Stimulated activated naive CD4-positive, alpha-beta T cell treated with Interleukin-2 at 50 U/mL for 16 hours (primary cell): ENCODE data around the gene RUNX2.

Experiments
- DNase-seq: peaks from one replicate; lab custom pipeline; 2025; lab: John Stamatoyannopoulos, UW

The RUNX2 gene

DNA sequence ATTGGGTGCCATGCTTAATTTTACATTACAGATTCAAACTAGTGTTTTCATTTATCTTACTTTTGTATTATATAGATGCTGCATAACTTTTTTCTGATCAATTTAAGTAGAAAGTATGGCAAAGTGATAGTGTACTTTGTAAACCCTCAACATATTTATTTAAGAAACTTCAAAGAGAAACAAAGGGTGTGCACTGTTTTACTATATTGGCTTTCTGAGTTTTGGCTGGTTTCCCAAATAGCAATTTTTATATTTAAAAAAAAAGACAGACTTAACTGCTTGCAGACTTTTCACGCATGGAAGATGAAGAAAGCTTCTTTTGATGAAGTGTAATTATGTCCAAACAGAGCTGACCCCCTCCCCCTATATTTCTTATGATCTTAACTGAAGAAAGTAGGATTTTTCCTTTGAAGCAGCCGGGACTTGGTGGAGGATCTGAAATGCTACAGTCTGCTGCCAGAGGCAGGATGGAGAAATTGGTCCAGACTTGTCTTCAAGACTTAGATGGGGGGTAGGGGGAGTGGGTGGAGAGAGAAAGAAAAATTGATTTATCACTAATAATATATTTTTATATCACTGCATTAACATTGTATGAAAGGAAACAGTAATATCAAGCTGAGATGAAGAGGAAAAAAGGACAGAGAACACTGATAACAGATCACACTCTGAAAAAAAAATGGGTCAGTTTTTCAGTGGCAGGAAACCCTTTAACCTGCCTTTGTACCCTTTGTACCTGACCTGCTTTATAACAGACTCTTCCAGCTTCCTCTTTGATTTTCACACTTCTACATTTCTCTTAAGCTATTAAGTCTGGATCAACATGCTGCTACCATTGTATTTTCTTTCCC, 105.6 kb downstream of the RUNX2 start:
- no peak for DNase-seq

DNA sequence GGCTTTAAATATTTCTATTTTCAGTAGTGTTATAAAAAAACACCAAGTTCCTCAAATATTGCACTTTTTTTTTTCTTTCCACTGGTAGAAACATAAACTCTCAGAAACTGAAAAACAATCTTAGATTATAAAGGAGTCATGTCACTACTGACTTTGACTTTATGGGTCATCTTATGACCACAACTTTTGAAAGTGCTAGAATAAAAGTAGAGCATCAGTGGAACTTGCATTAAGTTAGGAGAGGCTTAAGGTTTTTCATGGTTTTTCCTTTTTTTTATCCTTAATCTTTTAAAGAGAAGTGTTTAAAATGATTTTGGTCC, 106.2 kb downstream of the RUNX2 start:
- no peak for DNase-seq

DNA sequence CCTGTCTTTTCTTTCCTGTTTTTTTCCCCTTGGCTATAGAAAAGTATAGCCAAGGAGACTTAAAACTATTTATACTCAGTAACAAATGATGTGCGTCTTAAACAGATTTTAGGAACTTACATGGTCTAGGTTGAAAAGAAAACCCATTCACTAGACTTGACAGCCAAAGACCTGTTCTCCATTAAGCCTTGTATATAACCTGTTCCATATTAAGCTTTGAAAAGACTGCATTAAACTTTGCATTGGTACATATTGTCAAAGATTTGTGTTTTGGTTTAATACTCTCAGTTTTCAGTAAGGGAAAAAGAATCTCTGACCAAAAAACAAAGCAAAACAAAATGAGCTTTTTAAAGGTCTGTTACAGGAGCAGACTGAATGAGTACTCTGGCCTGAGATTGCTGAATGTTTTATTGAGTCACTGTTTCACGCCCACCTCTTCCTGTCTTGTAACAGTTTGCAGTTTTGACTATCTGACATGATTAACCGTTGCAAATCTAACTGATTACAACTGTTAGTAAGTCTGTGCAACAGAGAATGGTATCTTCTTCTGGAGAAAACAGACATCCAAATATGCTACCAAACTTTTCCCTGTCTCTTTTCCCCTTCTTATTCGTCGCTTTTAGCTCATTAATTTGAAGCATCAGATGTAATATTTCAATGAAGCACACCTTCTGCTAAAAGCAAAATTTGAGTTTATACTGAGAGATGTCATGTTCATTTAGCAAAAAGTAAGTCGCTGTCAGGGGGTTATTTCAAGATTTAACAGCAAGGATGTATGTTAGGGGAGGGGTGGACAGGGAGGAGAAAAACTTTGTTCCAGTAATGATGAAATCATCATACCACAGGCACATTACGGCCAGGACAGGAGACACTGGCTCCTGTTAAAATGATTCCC, 108.7 kb downstream of the RUNX2 start:
- peak; percentile 31 for DNase-seq

DNA sequence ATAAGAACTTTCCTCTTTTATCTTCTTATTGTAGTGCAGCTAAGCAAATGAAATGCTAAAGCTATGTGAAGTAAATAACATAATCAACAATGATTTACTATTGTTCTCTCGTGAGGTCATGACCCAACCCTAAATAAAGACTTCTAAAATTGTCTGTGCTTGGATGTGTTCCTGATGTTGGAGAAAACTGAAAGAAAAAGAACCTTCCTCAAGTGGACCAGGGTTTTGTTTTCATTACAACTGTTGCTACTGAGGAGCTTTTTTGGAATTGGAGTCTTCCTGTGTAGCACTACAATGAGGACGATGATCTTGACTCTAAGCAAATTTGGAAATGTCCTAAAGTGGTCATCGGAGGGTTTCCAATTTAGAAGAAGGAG, 109.3 kb downstream of the RUNX2 start:
- DNase-seq, result no peak

DNA sequence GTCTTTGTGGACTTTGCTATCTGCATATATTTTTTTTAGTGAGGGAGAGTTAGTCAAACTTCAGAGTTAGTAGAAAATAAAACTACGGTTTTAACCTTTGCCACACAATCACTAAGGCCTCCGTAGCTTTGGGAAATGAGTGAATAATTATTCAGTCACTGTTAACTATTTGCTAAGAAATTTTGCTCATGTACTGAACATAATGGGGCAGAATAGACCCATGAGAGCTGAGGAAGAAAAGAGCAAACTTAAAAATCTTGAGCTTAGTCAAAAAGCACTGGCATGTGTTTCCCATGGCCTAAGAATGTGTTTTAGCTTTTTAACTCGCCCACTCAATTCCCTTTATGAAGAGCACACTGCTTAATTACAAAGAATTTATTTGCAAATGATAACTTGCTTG, 110.0 kb downstream of the RUNX2 start:
- DNase-seq, result no peak

DNA sequence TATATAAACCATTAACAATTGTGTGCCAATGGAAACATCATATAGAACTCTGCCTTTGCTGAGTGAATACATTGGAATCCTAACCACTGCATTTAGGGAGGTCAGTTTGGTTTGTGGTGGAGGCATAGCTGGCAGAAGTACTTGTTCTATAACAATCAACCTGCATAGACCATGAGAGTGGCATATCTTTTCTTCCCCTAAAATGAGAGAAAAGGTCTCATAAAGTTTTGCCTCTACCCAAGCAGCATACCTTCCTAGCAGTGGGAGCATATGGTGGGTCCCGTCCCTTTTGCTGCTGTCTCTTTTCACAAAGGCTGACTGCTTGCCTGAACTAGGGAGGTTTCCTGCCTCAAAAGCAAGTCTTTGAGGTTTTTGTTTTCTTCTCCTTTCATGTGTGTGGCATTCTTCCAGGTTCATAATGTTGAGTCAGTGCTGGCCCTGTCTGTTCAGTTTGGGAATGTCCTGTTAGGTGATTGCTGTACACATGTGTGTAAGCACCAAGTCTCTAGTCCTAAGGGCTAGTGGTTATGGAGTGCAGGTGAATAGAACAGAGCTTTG, 110.8 kb downstream of the RUNX2 start:
- no peak for DNase-seq

DNA sequence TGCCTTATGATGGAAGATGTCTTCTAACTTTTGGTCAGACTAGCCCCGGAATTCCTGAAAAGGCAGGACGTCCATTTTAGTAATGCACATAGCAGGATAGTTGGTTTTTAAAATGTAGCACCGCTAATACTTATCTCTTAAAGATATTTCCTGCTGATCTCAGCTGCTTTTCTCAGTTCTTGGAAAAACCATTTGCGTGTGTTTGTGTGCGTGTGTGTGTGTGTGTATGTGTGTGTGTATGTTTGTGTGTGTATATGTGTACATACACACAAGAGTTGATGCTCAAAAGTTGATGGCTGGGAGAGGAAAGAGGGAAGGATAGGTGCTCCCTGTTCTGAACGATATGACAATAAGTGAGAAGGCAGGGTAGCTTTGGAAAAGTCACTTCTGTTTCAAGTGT, 111.3 kb downstream of the RUNX2 start:
- no peak for DNase-seq

DNA sequence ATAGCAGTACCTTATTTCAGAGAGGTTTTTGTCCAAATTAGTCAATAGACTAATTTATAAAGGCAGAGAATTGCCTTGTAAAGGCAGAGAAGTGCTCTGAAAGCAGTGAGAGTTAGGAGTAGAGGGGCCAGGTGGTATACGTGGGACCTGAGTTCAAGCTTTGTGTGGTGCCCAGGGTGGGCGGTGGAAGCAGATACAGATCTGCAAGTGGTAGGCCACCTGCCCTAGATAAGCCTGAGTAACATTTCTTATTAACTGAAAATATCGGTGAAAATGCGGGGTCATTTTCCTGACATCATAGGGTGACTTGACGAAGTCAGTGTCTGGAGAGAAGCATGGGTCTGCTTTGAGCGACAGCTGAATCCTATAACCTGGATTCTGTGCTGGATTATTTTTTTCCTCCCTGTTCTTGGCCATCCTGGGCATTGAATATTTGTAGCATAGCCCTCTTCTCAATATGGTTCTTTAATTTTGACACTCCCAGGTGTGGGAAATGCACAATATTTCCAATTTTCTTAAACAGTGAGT, 111.8 kb downstream of the RUNX2 start:
- DNase-seq, result no peak

DNA sequence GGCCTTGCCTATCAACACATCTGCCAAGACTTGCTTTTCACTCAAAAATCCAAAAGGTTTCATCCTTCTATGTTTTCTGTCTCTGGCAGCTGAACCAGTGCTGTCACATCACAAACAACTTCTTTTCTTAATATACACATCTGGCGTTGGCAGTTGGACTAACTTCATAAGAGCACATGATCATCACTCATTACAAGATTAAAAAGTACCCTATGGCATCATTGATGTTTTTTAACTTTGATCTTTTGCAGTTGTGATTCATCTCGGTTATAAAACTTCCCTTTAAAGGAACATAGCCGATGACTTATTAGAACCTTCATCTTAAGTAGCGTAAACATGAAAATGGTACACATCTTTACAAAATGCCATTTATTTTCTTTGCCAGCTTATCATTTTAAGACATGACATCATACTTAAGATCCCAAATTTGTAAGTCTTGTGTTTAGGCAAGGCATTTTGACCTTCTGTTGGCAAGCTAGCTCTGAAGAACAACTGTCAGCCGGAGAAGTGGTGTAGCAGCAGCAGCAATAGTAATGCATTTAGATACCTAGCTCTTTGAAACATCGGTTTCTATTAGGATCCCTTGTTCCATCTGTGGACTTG, 113.8 kb downstream of the RUNX2 start:
- no peak for DNase-seq

DNA sequence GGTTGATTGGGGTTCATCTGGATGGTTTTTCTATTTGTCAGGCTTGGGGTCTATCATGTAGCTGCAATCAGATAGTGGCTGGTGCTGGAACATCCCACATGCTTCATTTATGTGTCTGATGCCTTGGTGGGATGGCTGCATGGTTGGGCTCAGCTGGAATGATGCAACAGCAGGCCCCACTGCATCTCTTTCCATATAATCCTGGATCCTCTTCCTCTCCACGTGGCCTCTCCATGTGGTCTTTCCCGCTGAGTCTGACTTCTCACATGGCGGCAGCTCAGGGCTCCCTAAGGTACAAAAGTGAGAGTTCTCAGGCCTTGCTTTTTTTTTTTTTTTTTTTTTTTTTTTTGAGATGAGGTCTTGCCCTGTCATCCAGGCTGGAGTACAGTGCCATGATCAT, 114.6 kb downstream of the RUNX2 start:
- DNase-seq, result no peak

DNA sequence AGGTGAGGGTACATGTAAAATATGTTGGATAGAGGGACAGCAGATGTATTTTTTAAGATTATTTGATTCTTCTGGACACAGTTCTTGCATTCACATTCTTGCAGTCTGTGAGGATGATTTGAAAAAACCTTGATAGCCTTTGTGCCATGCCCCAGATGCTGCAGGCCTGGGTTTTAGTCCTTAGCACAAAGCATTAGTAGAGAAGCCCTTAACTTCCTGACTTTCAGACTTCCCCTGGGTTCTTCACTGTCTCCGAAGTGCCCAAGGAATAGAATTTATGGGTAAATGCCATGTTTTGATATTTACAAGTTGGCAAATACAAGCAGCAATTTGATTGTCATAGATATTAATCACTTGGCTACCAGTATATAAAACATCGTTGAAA, 117.2 kb downstream of the RUNX2 start:
- no peak for DNase-seq

DNA sequence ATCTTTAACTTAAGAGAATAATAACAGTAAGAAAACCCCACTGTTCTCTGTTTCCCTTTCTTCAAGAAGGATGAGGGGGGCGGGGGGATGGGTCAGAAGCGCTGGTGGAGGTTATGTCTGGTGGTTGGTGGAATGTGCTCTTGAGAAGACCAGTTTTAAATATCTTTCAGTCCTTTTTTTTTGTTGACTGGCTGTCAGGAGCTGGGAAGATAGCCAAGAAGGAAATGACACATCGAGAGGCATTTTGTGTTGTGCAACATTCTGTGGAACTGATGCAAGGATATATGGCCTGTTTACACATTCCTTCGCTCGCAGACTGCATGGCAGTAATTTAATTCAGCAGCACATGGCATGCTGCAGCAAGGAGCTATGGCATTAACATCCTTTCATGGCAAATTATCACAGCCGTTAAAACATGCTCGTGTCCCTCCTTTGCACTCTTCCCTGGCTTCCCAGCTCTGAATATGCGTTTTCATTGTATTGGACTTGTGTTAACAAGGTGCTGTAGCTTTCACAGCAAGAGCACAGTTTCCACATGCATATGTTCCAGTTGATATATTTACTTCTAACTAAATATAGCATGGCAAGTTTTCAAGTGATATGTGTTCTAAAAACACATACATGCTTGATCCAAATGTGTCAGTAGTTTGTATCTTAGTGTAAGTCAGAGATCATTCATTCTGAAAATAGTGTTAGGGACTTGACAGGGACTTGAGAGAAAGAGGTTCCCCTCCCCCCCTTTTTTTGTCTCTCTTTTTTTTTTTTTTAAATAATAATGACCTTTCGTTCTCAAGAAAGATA, 117.8 kb downstream of the RUNX2 start:
- DNase-seq, result peak; percentile 44

DNA sequence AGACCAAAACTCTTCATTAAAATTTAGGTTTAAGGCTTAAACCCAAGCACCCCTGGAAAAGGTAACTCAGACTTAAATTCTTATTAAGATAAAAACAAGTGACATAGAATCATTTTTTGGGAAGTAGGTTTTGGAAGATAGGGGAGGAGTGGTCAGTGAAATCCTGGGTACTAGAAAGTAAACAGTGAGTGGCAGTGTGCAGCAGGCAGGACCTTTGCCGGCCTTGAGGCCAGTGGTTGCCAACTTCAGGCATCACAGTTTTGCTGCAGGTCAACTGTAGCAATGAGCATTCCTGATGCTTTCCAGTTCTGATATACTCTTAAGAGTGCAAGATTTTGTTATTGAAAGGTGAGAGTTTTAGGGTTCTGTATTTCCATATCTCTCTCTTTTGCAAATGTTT, 118.9 kb downstream of the RUNX2 start:
- DNase-seq, result no peak

DNA sequence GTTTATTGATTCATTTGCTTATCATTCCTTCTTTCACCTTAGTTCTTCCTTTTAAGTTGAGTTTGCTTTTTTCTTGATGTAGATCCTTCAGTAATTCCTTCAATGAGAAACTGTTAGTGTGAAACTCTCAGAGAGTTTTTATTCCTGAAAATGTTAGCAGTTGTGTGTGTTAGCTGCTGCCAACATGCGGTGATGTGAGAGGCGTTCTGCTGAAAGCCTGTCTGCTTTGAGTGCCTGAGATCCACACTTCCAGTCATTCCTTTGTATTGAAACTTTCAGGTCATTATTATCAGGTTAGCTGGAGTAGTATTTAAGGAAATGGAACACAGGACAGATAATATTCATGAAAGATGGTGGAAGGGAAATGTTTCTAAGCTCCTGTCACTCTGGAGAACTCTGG, 119.6 kb downstream of the RUNX2 start:
- DNase-seq, result no peak

DNA sequence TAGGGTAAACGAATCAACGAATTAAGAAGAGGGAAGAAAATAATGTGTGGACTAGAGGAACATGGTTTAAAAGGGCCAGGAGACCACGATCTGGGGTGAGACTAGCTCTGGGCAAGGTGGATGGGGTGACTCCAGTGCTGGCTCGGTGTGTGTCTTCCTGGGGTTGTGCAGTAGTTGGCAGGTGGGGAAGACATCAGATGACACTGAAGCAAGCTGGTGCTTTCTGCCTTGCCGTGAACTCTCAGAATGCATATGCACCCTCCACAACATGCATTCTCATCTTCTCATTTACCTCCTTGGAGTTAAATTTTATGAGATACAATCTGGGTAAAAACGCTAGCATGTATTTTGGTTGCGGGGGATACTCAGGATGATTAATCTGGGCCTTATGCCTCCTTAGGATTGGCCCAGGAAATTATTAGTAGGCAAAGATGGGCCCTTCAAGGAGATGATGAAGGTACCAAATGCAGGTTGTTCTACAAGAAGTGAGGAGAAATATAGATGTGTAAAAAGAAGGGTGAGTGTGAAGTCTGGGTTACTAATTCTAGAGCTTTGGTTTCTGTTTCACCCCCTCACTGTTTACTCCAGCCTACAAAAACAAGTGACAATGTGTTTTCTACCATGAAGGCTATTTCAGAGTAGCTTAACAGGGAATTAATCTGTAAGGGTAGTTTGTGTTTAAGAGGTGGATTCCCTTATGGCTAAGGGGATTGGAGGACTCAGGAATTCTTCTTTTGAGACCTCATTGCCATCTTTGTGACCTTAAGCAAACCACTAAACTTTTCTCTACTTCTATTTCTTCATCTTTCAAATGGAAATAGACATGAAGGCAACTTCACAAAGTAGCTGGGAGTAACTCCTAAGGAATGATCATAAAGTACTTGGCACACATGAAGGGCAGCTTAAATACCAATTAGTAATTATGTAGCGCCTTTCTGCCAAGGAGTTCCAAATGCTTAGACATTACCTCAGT, 120.6 kb downstream of the RUNX2 start:
- DNase-seq, result no peak

DNA sequence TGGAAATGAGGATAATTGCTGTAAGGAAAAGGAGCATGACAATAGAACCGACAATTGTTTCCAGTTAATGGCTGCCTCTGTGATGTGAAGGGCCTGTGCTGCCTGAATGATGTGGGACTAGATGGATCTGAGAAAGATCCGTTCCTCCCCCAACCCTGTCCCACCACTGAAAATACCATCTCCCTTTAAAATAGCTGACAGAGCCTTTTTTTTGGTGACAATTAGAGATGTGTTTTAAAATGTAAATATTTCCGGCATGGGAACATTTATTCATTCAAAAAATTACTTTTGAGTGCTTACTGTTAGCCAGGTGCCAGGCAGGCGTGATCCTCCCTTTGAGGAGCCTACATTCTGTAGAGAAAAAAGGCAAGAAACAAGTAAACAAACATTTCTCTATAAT, 122.0 kb downstream of the RUNX2 start:
- no peak for DNase-seq

DNA sequence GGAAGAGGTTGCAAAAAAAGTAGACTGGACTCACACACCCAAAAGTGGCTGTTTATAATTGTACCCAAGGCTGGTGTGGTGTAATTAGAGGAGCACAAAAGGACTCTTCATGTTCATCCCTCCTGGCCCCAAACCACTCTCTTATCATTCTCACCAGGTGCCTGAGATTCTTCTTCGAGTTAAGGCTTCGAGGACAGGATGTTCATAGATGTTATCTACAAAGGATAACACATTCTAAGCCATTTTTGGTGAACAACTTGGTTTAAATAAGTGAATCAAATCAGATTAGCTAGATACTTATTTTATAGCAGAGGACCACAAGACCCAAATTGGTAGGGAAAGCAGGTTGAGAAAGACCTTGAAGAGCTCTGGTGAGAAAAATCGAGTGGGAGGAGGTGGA, 122.7 kb downstream of the RUNX2 start:
- no peak for DNase-seq

DNA sequence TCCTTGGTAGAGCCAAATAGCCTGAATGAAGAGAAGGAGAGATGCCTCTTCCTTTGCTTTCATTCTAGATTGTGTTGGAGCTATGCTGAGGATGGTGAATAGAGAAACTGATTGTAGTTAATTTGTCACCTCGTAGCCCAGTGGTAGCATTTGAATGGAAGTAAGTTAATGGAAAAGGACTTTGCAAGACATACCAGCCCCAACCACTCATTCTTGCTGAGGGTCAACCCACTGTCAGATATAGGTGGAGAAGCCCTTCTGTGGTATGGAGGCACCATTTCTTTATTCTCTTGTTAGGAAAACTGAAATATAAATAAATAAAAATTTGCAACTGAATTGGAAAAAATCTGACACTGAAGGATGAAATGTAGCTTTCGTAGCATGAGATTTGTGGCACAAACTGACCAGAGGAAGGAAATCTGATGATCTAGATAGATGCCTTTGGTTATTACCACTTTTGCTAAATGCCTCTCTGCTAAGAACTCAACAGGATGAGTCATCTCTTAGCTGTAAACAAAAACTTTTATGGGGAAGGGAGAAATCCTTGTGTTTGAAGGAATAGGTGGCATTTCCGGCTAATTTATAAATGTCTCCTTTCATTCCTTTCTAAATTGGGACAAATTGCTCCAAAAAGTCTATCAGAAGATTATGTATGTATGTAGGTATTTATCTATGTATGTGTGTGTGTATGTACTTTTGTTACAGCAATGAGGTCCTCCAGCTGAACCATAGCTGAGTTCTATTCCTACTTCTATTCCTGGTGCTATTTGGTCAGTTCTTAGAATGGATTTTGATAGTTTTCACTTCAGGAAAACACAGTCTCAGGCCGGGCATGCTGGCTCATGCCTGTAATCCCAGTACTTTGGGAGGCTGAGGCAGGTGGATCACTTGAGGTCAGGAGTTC, 126.1 kb downstream of the RUNX2 start:
- DNase-seq, result no peak

DNA sequence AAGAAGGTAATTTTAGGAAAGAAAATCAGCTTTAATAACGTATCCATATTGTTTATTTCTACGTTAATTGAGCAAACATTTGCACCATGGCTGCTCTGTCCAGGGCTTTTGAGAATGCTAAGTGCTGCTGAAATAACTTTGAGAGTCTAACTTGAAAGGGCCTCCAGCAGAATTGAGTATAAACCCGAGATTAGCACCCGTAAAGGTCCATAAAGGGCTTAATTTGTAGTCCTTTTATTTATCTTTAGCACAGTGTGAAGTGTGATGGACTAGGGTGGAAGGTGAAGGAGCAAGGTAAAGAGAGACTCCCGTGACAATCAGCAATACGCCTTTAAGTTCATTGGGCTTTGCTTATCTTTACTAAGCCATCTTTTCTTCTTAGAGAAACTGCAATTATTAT, 127.3 kb downstream of the RUNX2 start:
- no peak for DNase-seq
